Testis (tissue), 3 donors: ENCODE results near the gene IL1RL2. TPM values are rescaled to one million over a fixed set of nuclear protein-coding genes. Genes with fewer than 3 reads are reported as not detected.

ENCODE experiments used
- DNase-seq: peaks from one replicate; pipeline ENCODE4 v3.0.0-alpha.2; 2019
- H3K27ac ChIP-seq, 2 donors: fragments of 200-600 bp; sonication (generic); one replicate each; pipeline ENCODE4 v1.5.1; 2019
- H3K27me3 ChIP-seq: fragments of 200-600 bp; sonication (generic); one replicate; pipeline ENCODE4 v1.5.1; 2019
- H3K36me3 ChIP-seq: fragments of 200-600 bp; sonication (generic); one replicate; pipeline ENCODE4 v1.5.1; 2017; ENCODE audit warnings: low read depth; ENCODE audit errors: missing control alignments
- H3K4me1 ChIP-seq: fragments of 200-600 bp; sonication (generic); one replicate; pipeline ENCODE4 v1.5.1; 2019
- H3K4me3 ChIP-seq, 2 donors: fragments of 200-600 bp; sonication (generic); one replicate each; pipeline ENCODE4 v1.5.1; 2017 to 2019
- H3K9me3 ChIP-seq: fragments of 200-600 bp; sonication (generic); one replicate; pipeline ENCODE4 v1.5.1; 2017
- POLR2A ChIP-seq: fragments of 450-650 bp; IDR thresholded peaks from one replicate; pipeline ENCODE4 v1.6.1; 2017; ENCODE audit warnings: antibody characterized with exemption, mild to moderate bottlenecking, moderate library complexity
- WGBS, 2 donors: methylation state at CpG; one replicate each; pipeline ENCODE4 v1.1.5; 2018; 5-methylcytosine and 5-hydroxymethylcytosine counted together
- intact Hi-C: fragments of 100-400 bp; cut with DNase I; formaldehyde crosslinking; loops from one replicate; pipeline ENCODE4 v1.15.1; 2023; ENCODE audit warnings: low total_unique reads
- polyA plus RNA-seq: library from polyadenylated mRNA; stranded (reverse); fragments of 350-450 nt; fragmentation: Illumina TruSeq; extraction: RNeasy Lipid Tissue Mini Kit (QIAGEN cat#74804); gene quantifications from one replicate; pipeline ENCODE4 v1.2.3, GENCODE V29; 2014; ENCODE audit warnings: low read depth, low replicate concordance; ENCODE audit not compliant: insufficient read depth
- total RNA-seq, 2 donors: library from RNA; depleted of rRNA; stranded (reverse); fragments of >200 nt; gene quantifications; one replicate each; pipeline ENCODE4 v1.2.3, GENCODE V29; 2016
- TF ChIP-seq, protein P1 (sequence below), 3 experiments: fragments of 450-650 bp in 2 of 3; fragments of 200-600 bp in 1 of 3; sonication (generic) in 1 of 3; IDR thresholded peaks; one replicate each; pipeline ENCODE4 v1.5.1; 2016 to 2019; ENCODE audit warnings: antibody characterized with exemption in 3 of 3, mild to moderate bottlenecking in 2 of 3, moderate library complexity in 1 of 3

Gene IL1RL2
- total and polyA plus RNA-seq, 3 donors from 2014 or later, result 0.24 to 0.38 (median 0.31) TPM

DNA sequence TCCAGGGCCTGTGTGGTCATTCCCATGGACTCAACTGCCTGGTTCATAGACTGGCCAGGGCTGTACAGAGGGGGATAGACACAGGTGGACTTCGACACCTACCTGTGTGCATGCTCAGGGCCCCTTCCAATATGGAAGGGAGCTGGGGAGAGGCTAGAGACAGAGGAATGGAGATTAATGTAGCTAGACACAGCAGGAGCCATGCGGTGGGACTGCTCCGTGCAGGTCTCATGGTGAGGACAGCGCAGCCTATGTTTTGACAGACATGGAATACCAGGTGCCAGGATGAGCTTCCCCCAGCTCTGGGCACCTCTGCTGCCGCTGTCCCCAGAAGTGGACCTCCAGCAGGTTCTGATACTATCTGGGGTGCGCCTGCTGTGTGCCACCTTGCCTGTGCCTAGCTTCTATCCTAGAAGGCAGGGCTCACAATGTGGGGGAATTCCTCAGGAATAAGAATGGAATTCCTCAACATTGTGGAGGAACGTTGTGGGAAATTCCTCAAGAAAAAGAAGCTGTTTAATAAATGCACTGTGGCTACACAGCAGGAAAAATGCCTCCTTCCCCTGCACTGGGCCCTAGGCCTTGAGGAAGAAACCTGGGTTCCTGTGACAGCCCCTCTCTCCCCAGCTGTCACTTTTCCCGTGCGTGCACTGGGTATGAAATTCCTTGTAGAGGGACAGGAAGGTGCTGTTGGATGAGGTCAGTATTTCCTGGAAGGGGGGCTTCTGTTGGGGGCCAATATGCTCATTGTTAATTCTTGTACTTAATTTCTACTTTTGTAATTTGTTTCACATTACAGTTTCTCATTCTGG is 37.0 kb upstream of the IL1RL2 start:
- Histone ChIP-seq H3K4me1 (no peaks in the 10 kb centered on the region), H3K27me3 (no peaks in the 10 kb centered on the region), H3K9me3 (no peaks in the 10 kb centered on the region), H3K27ac (no peak overlapping the region), H3K4me3 (no peak overlapping the region), H3K36me3 (no peaks in the 10 kb centered on the region)
- intact Hi-C loops, result no loop called here
- no peak for DNase-seq
- TF ChIP-seq, protein P1, sequence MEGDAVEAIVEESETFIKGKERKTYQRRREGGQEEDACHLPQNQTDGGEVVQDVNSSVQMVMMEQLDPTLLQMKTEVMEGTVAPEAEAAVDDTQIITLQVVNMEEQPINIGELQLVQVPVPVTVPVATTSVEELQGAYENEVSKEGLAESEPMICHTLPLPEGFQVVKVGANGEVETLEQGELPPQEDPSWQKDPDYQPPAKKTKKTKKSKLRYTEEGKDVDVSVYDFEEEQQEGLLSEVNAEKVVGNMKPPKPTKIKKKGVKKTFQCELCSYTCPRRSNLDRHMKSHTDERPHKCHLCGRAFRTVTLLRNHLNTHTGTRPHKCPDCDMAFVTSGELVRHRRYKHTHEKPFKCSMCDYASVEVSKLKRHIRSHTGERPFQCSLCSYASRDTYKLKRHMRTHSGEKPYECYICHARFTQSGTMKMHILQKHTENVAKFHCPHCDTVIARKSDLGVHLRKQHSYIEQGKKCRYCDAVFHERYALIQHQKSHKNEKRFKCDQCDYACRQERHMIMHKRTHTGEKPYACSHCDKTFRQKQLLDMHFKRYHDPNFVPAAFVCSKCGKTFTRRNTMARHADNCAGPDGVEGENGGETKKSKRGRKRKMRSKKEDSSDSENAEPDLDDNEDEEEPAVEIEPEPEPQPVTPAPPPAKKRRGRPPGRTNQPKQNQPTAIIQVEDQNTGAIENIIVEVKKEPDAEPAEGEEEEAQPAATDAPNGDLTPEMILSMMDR (IDR thresholded peaks at IDR 0.05), result no peak
- TF ChIP-seq POLR2A, result no peak
- WGBS, 2 donors, result 87 to 93% methylated on average over 9 of the region's 9 CpGs

DNA sequence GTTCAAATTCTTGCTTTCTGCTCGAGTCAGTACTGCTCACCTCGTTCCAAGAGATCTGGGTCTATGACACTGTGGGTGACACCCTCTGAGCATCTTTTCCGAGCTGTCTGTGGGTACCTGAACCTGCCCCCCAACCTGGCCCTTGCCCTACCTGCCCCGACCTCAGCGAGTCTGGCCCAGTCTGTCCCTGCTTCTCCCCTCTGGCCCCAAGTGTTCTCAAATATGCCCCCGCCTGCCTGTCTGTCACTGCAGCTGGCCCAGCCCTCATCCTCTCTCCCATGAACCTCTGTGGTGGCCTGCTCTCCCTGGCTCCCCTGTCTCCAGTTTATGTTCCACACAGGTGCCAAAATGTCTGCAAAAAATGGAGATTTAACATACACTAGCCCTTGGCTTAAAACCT is 32.5 kb upstream of the IL1RL2 start:
- H3K4me3 ChIP-seq, result no peak overlapping the region
- WGBS, 2 donors, result 91 to 98% methylated on average over 6 of the region's 6 CpGs
- DNase-seq, result no peak

DNA sequence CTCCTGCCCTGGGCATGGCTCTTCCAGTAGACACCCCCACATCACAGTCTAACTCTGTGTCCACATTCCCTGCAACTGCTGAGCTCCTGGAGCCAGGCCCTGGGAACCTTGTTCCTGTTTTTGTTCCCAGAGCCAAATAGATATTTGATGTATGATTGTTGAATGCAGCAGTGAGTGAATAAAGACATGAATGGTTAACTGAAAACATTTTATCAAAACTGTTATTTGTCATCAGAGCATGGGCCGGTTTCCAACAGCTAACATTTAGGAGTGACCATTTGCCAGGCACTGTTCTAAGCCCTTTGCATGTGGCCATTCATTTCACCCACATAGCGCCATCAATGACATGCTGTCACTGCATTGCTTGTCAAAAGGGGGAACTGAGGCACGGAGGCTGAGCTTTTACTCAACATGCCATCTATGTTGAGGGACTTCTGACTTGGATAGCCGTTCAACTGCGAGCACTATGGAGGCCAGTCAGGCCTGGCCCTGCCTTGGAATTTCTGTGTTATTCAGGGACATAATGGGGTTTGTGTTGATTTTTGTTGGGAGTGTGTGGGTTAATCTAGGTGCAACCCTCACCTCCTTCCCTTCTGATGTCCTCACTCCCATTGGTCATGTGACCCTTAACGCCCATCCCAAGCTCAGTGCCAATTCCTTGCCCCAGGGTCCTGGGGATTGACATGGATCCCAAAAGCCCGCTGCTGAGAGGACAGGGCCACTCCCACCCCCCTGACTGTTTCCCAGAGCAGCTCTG is 31.7 kb upstream of the IL1RL2 start:
- no peaks in the 10 kb centered on the region for H3K9me3 ChIP-seq
- H3K4me3 ChIP-seq, result no peak overlapping the region
- intact Hi-C loops, result no loop called here
- TF ChIP-seq, protein P1 (IDR thresholded peaks at IDR 0.05), result no peak
- no peak for TF ChIP-seq POLR2A
- no peaks in the 10 kb centered on the region for H3K27me3 ChIP-seq
- no peaks in the 10 kb centered on the region for H3K4me1 ChIP-seq
- no peaks in the 10 kb centered on the region for H3K36me3 ChIP-seq
- H3K27ac ChIP-seq, result peak overlapping the region in 1 of 2 donors; percentile 16
- WGBS, 2 donors, result 62 to 85% methylated on average over 7 of the region's 7 CpGs
- DNase-seq, result no peak

More for the DNA sequence above, 32.5 kb upstream of the IL1RL2 start:
- TF ChIP-seq, protein P1 (IDR thresholded peaks at IDR 0.05), result no peak
- Histone ChIP-seq H3K4me1 (no peaks in the 10 kb centered on the region), H3K36me3 (no peaks in the 10 kb centered on the region), H3K27me3 (no peaks in the 10 kb centered on the region), H3K27ac (no peak overlapping the region), H3K9me3 (no peaks in the 10 kb centered on the region)
- intact Hi-C loops, result no loop called here

DNA sequence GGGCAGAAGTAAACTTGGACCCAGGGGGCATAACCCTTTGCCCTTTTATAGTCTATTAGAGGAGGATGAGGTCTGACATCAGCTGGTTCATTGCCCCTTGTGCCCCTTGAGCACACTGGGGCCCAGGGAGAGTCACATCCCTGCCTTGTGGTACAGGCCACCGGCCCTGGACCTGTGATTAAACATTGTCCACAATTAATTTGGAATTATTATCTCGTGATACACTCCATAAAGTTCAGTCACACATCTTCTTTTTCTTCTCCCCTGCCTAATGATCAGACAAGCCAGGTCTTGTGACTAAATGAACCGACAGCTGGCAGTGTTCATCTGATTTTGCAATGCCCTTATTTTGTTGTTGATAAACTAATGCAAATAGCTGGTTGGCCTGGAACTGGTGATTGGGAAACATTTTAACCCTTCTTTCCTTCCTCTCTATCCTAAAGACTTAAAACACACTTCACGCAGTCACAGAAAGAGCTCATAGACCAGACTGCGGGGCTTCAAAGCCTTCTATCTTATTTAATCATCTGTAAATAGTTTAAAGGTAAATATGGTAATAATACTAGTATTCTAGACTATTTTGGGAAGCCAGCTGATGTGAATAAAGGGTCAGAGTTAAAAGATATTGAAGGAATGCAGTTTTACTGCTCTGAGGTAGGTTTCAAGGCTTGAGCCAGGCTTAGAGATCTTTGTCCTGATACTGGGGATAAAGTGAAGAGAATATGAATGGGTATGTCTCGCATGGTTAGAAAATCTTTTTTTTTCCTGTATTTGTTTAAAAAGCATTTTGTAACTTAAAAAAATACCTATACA is 30.9 kb upstream of the IL1RL2 start:
- DNase-seq, result no peak
- 86 to 87% methylated on average over 6 of the region's 6 CpGs for WGBS, 2 donors
- intact Hi-C loops, result no loop called here
- Histone ChIP-seq H3K36me3 (no peaks in the 10 kb centered on the region), H3K9me3 (no peaks in the 10 kb centered on the region), H3K27ac (peak overlapping the region in 1 of 2 donors; percentile 16), H3K27me3 (no peaks in the 10 kb centered on the region), H3K4me3 (no peak overlapping the region), H3K4me1 (no peaks in the 10 kb centered on the region)
- TF ChIP-seq, protein P1 (IDR thresholded peaks at IDR 0.05), result no peak
- TF ChIP-seq POLR2A, result no peak
